IPS-15b (cell line): ENCODE measurements around the gene DNTT.

Source experiments
- H3K27me3 ChIP-seq: one replicate; pipeline ENCODE4 v1.6.1; 2013; ENCODE audit warnings: low read length; ENCODE audit not compliant: control insufficient read depth, insufficient read depth
- H3K36me3 ChIP-seq: one replicate; pipeline ENCODE4 v1.6.1; 2013; ENCODE audit warnings: low read length; ENCODE audit not compliant: control insufficient read depth, insufficient read depth
- H3K4me1 ChIP-seq: one replicate; pipeline ENCODE4 v1.6.1; 2013; ENCODE audit warnings: mild to moderate bottlenecking, low read length; ENCODE audit not compliant: control insufficient read depth, insufficient read depth
- H3K4me3 ChIP-seq: one replicate; pipeline ENCODE4 v1.5.1; 2013; ENCODE audit warnings: low read depth, low read length
- H3K9ac ChIP-seq: one replicate; pipeline ENCODE4 v1.6.1; 2013; ENCODE audit warnings: low read depth, mild to moderate bottlenecking, low read length
- H3K9me3 ChIP-seq: one replicate; pipeline ENCODE4 v1.6.1; 2013; ENCODE audit warnings: mild to moderate bottlenecking, low read length; ENCODE audit not compliant: control insufficient read depth, insufficient read depth

Gene DNTT

DNA sequence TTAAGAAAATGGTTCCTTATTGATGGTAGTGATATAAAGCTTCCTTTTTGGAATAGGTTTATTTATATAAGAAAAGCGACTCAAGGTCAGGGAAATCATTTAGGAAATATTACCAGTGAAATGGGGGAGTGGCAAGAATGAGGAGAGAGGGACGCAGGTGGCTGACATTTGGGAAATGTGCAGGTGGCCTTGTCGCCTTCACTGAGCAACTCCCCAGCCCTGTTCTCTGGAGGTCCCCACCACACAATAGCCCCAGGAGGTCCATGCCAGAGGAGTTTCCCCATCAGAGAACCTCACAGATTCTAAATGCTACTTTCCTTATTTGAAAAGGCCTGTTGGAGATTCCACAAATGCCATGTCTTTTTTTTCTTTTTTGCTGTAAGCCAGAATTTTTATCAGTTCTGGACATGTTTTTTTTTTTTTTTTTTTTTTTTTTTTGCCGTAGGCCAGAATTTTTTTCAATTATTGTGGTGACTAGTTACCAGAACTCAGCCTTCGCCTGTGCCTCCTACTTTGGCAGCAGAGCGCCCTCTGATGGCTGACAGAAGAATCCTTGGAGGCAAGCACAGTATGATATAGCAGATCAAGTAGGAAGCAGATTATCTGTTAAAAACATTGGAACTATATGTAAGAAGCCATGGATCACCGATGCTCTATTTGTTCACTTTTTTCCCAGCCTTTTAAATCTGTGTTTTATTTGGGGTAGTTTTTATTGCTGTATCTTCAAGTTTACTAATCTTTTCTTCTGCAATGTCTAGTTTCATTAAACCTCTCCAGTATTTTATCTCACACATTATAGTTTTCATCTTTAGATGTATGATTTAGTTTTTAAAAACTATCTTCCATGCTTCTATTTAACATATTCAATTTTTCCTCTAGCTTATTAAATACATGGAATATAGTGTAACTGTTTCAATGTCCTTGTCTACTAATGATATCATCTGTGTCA, 36.0 kb downstream of the DNTT start:
- Histone ChIP-seq H3K4me3 (no peak overlapping the region), H3K9me3 (no peaks in the 10 kb centered on the region), H3K27me3 (no peaks in the 10 kb centered on the region), H3K4me1 (peaks cover 17% of the 10 kb centered on the region), H3K36me3 (no peaks in the 10 kb centered on the region), H3K9ac (no peak overlapping the region)

DNA sequence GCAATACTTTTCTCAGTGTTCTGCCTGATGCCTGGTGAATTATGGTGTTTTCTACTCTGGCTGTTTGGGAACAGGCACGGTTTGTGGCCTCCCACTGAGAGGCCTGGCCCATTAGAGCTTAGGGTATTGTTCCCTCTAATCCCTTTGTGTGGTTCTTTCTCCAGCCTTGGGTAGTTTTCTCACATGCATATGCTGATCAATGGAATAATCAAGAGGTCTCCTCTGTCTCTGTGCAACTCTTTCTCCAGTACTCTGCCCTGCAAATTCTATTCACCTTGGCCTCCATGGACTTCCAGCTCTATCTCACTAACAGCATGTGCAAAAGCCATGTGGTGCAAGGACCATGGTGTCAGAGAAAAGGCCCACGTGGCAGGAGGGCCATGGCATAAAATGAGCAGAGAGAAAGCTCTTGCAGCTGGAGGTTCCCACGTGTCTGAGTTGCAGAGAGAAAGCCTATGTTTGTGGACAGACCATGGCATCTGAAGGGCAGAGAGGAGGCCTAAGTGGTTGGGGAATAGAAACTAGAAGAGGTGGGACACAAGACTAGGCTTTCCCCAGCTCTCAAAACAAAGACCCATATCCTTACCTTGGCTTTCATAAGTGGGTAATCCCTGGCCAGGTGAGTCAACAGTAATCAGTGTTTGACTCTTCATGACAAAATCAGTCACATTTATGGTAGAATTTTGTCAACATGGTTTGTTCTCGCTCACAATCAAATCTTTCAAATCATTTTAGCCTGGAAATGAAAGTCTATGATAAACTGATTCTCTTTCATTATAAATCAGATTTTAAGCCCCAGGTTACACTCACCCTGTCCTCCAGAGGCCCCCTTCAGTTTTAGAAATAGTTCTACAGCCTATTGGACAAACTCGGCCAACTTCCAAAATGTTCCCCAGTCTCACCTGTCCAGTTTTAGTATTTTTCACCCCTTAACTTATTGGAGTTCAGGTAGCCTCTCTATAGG, 37.3 kb downstream of the DNTT start:
- H3K36me3 ChIP-seq: no peaks in the 10 kb centered on the region

DNA sequence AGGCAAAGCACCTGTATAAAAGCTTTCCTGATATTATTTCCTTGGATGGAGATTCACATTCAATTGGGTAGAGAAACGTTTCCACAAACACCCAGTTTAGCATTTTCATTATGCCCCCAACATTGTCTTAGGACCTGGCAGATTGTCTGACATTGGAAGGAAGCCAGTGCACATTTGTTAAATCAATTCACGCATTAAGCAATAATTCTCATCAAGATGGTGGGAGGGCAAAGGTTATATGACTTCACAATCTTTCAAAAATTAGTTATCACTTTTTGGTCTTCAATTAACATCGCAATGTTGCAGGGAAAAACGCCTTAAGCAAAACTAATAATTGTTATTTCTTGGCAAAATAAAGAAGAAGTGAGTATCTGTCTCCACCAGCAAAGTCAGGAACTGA, 38.2 kb downstream of the DNTT start:
- Histone ChIP-seq H3K4me3 (no peak overlapping the region), H3K9ac (no peak overlapping the region), H3K4me1 (peaks cover 20% of the 10 kb centered on the region), H3K27me3 (no peaks in the 10 kb centered on the region), H3K9me3 (no peaks in the 10 kb centered on the region), H3K36me3 (no peaks in the 10 kb centered on the region)

More for the DNA sequence above, 37.3 kb downstream of the DNTT start:
- Histone ChIP-seq H3K4me1 (peaks cover 20% of the 10 kb centered on the region), H3K9ac (no peak overlapping the region), H3K9me3 (no peaks in the 10 kb centered on the region), H3K27me3 (no peaks in the 10 kb centered on the region), H3K4me3 (no peak overlapping the region)

DNA sequence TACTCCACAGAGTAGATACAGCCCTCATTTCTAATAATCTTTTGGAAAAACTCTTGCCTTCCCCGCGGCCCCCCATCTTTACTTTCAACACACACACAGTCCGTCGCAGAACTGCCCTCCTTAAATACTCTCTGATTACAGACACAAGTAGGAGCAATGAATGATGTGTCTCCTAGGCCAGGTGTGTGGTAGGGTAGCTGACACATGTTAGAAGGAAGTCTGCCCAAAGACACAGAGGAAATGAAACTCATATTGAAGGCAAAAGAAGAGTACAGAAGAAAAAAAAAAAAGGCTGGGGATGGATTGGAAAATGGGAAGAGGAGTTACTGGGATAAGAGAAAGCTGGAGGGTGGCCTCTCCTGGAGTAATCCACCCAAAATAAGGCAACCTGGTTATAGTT, 39.9 kb downstream of the DNTT start:
- H3K27me3 ChIP-seq: no peaks in the 10 kb centered on the region

DNA sequence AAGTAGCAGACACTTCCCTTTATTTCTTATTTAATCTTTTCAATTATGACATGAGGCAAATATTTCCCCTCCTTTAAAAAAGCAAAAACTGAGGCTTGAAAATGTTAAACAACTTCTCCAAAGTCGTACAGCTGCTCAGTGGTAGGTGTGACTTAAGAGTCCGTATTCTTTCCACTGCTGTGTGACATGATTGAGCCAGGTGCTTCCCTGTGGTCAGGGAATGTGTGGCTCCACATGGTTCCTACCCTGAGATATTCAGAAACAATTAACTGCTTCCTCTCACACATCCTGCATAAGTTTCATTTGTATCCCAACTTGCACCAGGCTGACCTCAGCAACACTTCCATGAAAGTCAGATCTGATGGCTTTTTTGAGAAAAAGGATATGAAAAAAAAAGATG, 41.0 kb downstream of the DNTT start:
- no peak overlapping the region for H3K4me3 ChIP-seq
- peaks cover 20% of the 10 kb centered on the region for H3K4me1 ChIP-seq
- no peak overlapping the region for H3K9ac ChIP-seq
- H3K9me3 ChIP-seq: no peaks in the 10 kb centered on the region
- H3K36me3 ChIP-seq: no peaks in the 10 kb centered on the region
- no peaks in the 10 kb centered on the region for H3K27me3 ChIP-seq

More for the DNA sequence above, 39.9 kb downstream of the DNTT start:
- H3K9ac ChIP-seq: no peak overlapping the region
- H3K4me3 ChIP-seq: no peak overlapping the region
- H3K36me3 ChIP-seq: no peaks in the 10 kb centered on the region
- no peaks in the 10 kb centered on the region for H3K9me3 ChIP-seq
- peaks cover 20% of the 10 kb centered on the region for H3K4me1 ChIP-seq

DNA sequence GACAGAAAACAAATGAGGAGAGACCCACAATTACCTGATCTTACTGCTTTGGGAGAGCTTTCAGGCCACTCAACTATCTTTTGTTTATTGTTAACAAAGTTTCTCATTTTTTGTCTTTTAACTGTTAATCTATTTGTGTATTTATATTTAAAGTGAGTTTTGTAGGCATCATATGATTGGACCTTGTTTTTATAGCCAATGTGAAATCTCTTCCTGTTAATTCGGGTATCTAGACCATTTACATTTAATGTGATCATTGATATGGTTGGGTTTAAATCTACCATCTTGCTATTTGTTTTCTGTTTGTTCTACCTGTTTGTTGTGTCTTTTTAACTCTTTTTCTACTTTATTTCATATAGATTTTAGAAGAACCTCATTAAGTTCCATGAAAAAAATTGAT, 42.1 kb downstream of the DNTT start:
- H3K9ac ChIP-seq: no peak overlapping the region
- H3K4me1 ChIP-seq: peaks cover 12% of the 10 kb centered on the region
- no peaks in the 10 kb centered on the region for H3K36me3 ChIP-seq
- H3K4me3 ChIP-seq: no peak overlapping the region
- no peaks in the 10 kb centered on the region for H3K9me3 ChIP-seq
- H3K27me3 ChIP-seq: no peaks in the 10 kb centered on the region

DNA sequence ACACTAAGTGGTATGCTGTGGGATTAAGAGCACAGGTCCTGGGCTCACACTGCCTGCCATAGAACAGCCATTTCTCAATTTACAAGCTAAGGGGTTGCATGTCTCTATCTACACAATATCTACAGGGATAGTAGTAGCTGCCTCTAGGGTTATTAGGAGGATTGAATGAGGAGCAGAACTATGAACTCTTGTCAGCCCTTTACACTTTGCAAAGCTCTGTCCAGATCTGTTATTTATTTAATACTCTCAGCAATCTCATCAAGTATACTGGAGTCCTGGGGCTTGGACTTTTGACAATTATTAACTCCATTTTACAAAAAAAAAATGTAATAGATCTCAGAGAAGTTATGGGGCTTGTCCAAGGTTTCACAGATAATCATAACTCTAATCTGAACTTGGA, 47.8 kb downstream of the DNTT start:
- Histone ChIP-seq H3K36me3 (no peaks in the 10 kb centered on the region), H3K9me3 (no peaks in the 10 kb centered on the region), H3K9ac (no peak overlapping the region), H3K4me1 (no peaks in the 10 kb centered on the region), H3K27me3 (no peaks in the 10 kb centered on the region), H3K4me3 (no peak overlapping the region)

DNA sequence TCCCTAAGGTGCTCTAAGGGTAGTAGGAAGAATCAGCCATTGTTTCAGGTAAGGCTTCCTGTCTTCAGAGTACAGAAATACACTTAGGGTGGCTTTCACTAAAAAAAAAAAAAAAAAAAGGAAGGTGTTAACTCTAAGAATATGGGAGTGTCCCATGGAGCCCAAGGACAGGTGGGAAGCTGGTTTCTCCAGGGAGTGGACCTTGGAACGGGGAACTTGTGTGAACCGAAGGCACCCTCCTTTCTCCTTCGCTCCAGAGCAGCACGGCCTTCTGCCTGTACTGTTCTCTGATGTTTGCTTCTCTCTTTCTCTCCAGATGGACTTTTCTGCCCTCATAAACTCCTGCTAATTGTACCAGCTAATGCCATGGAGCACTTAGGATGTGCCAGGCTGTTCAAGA, 48.3 kb downstream of the DNTT start:
- Histone ChIP-seq H3K9ac (no peak overlapping the region), H3K27me3 (no peaks in the 10 kb centered on the region)

DNA sequence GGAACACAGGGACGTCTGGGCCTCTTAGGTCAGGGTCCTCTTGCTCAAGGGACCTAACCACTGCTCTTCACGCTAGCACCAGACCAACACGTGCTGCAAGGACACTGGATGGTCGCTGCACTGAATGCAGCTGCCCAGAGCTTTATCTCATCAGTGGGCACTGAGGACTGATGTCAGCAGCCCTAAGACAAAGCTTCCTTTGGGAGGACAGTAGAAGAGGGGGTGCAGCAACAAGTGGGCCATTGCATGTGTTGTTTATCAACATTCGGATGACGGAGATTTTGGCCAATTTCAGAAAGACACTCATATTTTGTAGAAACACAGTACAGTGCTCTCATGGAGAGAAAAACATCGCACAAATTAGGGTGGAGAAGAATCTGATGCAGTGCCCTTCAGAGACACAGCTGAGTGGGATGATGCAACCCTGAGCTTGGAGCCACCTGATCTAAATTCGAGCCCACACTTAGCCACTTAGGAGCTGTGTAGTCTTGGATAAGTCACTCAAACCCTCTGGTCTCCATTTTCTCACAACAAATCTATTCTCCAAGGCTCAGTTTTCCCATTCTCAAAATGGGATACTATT, 52.9 kb downstream of the DNTT start:
- H3K27me3 ChIP-seq: no peaks in the 10 kb centered on the region
- H3K9me3 ChIP-seq: no peaks in the 10 kb centered on the region
- no peaks in the 10 kb centered on the region for H3K4me1 ChIP-seq
- H3K36me3 ChIP-seq: no peaks in the 10 kb centered on the region
- no peak overlapping the region for H3K4me3 ChIP-seq
- H3K9ac ChIP-seq: no peak overlapping the region

More for the DNA sequence above, 48.3 kb downstream of the DNTT start:
- no peak overlapping the region for H3K4me3 ChIP-seq
- no peaks in the 10 kb centered on the region for H3K9me3 ChIP-seq
- no peaks in the 10 kb centered on the region for H3K4me1 ChIP-seq
- no peaks in the 10 kb centered on the region for H3K36me3 ChIP-seq

DNA sequence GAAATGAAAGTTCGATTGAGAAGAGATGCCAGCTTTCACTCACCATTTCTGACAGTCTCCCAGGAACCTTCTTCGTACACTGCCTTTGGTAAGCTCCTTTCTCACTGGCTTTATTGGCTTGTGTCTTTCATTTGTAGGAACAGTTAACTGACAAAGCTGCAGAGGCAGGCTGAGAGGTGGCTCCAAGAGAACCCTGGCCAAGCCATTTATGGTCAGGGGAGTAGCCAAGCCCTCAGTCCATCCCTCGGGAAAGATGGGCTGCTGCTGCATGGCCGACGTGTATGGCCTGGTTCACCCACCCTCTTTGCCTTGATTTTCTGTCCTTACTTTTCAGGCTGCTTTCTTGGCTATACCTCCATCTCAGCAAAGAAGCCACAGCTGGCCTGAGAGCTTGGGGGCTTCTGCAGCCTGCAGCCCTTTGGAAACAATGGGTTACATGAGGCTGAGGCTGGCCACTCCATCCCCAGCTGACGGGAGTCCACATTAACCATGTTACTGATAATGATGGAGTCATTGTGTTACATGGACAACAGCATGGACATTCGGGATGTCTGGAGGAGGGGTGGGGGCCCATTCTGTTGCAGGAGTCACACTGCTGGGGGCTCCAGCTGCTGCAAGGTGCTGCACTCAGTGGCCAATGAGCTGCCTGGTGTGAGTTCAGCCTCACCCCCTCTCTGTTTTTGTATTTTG, 54.8 kb downstream of the DNTT start, which contains the start of gene OPALIN:
Gene OPALIN (minus strand): TSS at position 152 of the 690 bp plus-strand sequence. CDS start 106 bp downstream, at position 46.
- Histone ChIP-seq H3K4me1 (no peaks in the 10 kb centered on the region), H3K9me3 (no peaks in the 10 kb centered on the region), H3K4me3 (no peak within 1 kb of the TSS), H3K27me3 (no peaks in the 10 kb centered on the region), H3K9ac (no peak within 1 kb of the TSS), H3K36me3 (no peaks in the 10 kb centered on the region)

DNA sequence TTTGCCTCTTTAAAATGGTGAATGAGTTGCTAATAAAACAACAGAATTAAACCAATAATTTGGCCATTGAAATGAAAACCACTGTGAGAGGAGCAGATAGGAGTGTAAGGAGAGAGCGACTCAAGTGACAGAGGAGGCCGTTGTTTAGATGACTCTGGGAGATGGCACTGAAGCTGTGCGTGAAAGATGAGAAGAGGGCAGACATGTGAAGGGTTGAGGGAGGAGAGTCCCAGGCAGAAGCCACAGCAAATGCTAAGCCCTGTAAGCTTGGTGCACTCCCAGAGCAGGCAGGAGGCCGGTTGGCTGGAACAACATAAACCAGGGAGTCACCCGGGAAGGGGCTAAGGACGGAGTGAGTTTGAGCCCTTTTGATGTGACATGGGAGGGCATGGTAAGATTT, 55.4 kb downstream of the DNTT start:
- H3K4me3 ChIP-seq: no peak overlapping the region
- no peaks in the 10 kb centered on the region for H3K4me1 ChIP-seq
- no peaks in the 10 kb centered on the region for H3K27me3 ChIP-seq
- H3K9ac ChIP-seq: no peak overlapping the region
- H3K9me3 ChIP-seq: no peaks in the 10 kb centered on the region
- H3K36me3 ChIP-seq: no peaks in the 10 kb centered on the region
